CMK (cell line): Measurements from ENCODE around the gene TBC1D10A.

Experiments used
- DNase-seq: peaks from one replicate; pipeline ENCODE4 v3.0.0-alpha.2; 2010; ENCODE audit warnings: low read depth

Gene TBC1D10A

DNA sequence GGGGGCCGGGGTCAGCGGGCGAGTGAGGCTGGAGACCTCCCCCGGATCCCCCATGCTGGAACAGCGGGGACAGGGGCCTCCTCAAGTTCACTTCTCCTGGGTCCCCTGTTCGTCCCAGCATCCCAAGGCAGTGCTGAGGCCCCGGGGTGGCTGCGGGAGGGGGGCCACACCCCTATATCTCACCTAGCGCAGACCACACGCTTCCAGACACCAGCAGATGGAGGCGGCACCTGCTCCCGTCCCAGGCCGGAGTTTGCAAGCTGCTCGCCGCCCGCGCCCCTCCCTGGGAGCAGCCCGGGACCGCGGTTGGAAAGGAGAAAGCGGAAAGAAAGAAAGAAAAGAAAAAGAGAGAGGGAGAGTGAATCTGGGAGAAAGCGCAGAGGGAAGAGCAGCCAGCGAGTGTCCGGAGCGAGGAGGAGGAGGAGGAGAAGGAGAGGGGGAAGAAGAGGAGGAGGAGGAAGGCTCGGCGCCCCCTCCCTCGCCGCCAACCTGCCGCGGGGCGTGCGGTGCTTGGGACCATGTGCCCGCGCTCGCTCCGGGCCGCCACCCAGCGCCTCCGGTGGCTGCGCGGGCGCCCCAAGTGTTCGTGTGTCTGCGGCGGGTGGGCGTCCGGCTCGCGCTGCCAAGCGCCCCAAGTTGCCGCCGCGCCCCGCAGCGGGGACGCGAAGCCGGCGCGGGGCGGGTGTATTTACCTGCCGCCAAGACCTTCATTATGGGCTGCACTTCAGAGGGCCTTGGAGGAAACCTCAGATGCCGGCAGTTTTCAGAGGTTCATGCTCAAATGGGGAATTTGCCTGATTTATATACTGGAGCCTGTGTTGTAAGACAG is 80.5 kb downstream of the TBC1D10A start, which contains the start of gene LIF:
Gene LIF (minus strand): TSS at position 775 of the 829 bp plus-strand sequence. CDS start 64 bp downstream, at position 711.
- peak; percentile 61 for DNase-seq

DNA sequence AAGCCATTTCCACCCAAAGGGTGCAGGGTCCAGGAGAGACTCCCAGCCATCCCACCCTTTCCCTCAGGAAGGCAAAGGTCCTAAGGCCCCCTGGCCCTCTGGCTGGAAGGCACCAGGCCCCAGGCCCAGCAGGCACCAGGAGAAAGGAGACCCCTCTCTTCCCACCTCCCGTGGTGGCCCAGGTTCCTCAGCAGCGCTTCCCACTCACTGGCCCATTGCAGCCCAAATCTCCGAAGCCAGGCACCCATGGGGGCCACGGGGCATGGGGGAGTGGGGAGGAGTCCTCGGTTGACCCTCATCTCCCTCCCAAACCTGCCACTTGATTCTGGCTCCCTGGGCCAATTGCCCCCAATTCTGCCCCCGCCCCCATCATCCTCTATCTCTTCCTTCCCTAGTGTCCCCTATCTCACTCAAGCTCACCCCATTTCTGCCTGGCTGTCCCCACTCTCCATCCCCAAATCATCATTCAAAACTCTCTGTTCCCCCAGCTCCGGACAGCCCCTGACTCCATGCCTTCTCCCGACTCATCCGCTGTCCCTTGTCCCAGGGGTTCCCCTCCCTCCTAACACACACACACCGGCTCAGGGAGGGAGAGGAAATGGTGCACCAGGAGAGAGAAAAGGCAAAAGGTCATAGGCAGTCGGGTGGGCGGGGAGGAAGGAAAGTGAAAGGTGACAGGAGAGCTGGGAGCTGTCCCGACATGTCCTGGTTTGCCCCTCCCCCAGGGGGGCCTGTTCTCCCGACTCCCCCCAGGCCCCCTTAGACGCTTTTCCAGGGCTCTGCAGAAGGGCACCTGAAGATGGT is 81.4 kb downstream of the TBC1D10A start:
- no peak for DNase-seq

DNA sequence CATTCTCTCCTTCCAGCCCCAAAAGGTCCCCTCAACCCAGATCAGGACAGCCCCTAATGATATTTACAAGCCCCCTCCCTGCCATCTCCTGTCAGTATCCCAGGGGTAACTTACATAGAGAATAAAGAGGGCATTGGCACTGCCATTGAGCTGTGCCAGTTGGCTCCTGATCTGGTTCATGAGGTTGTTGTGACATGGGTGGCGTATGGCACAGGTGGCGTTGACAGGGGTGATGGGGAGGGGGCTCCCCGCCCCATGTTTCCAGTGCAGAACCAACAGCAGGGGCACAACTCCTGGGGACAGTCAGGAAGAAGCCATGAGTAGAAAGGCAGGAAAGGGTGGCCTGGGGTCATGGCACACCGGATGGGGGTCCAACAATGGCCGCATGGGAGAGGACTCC is 82.1 kb downstream of the TBC1D10A start:
- no peak for DNase-seq

DNA sequence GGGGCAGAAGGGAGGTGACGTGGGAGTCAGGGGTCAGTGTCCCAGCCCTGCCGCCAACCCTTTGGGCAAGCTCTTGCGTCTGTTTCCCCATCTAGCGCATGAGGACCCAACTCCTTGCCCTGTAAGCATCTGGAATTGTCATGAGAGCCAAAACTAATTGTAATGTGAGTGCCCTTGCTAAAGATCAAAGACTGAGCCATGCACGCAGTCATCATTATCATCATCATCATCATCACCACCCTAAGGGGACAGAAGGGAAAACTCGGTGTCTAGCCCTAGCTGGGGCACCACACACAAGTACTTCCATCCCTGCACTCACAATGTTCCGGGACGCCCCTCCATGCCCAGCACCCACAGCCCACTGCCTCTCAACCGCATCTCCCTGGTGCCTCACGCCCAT is 82.7 kb downstream of the TBC1D10A start:
- DNase-seq: no peak

DNA sequence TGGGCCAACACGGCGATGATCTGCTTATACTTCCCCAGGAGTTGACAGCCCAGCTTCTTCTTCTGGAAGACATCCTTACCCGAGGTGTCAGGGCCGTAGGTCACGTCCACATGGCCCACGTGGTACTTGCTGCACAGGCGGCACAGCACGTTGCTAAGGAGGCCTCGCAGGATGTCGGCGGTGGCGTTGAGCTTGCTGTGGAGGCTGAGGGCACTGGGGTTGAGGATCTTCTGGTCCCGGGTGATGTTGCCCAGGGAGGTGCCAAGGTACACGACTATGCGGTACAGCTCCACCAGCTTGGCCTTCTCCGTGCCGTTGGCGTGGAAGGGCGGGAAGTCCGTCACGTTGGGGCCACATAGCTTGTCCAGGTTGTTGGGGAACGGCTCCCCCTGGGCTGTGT is 83.1 kb downstream of the TBC1D10A start:
- no peak for DNase-seq
